GM12878 (cell line): Measurements from ENCODE around the gene ABCG1. TPM values are rescaled to one million over a fixed set of nuclear protein-coding genes. Genes with fewer than 3 reads are reported as not detected.

ENCODE experiments used
- ATAC-seq: fragments of 200-7000 bp; cut with Tn5 transposase; 3 replicates; pipeline ENCODE4 v1.9.1; 2020; ENCODE audit warnings: mild to moderate bottlenecking, moderate library complexity
- BruUV-seq: library from RNA; stranded (reverse); fragments of 400-500 nt; replicated peaks from 2 replicates; lab custom pipeline; 2021; lab: Mats Ljungman, UMichigan
- CTCF ChIA-PET: fragments of 300-600 bp; sonication (Branson Sonifier 250); formaldehyde crosslinking; extraction: SDS; loops from one replicate; lab custom pipeline; 2021; ENCODE audit warnings: inconsistent platforms; lab: Yijun Ruan, JAX
- POLR2A ChIA-PET: fragments of 350-600 bp; formaldehyde crosslinking; extraction: SDS; loops from one replicate; lab custom pipeline; 2021; ENCODE audit warnings: inconsistent platforms; lab: Charles Lee
- RAD21 ChIA-PET: fragments of 300-600 bp; sonication (Branson Sonifier 250); formaldehyde crosslinking; loops from one replicate; lab custom pipeline; 2023; ENCODE audit warnings: antibody characterized with exemption; ENCODE audit not compliant: unreplicated experiment; lab: Charles Lee
- SMC1A ChIA-PET: fragments of 300-600 bp; sonication (Branson Sonifier 250); formaldehyde crosslinking; loops from one replicate; lab custom pipeline; 2023; ENCODE audit not compliant: unreplicated experiment, uncharacterized antibody; lab: Charles Lee
- DNase-seq: peaks from one replicate; pipeline ENCODE4 v3.0.0-alpha.2; 2011; ENCODE audit warnings: low read depth, low spot score
- FAIRE-seq: peaks from 3 replicates; lab custom pipeline; 2011; peaks lifted over from hg19 to GRCh38; lab: Jason Lieb, UNC
- H2AFZ ChIP-seq: 2 replicates; pipeline ENCODE4 v1.6.0; 2011; ENCODE audit warnings: low read depth, low read length, control low read depth; ENCODE audit not compliant: control insufficient read depth
- H3K27ac ChIP-seq: 2 replicates; pipeline ENCODE4 v1.5.1; 2011; ENCODE audit warnings: control low read depth; ENCODE audit not compliant: control insufficient read depth, insufficient read depth
- H3K27me3 ChIP-seq, 2 experiments: replicated peaks in 1 of 2; 2 replicates each; pipeline versions ENCODE4 v1.6.0 to v1.6.1; 2011; ENCODE audit warnings: low read length in 1 of 2; ENCODE audit not compliant: control insufficient read depth in 2 of 2, insufficient read depth in 2 of 2
- H3K36me3 ChIP-seq, 2 experiments: 2 replicates each; pipeline ENCODE4 v1.5.1; 2011; ENCODE audit warnings: low read length in 1 of 2; ENCODE audit not compliant: control insufficient read depth in 2 of 2, insufficient read depth in 2 of 2
- H3K4me1 ChIP-seq: 2 replicates; pipeline ENCODE4 v1.6.1; 2011; ENCODE audit warnings: mild to moderate bottlenecking, low read length, moderate library complexity, mixed read lengths; ENCODE audit not compliant: control insufficient read depth, insufficient read depth
- H3K4me2 ChIP-seq: 2 replicates; pipeline ENCODE4 v1.6.0; 2011; ENCODE audit warnings: control low read depth; ENCODE audit not compliant: control insufficient read depth, insufficient read depth
- H3K4me3 ChIP-seq: fragments of 200-600 bp; sonication (generic); 2 replicates; pipeline ENCODE4 v1.5.1; 2016
- H3K79me2 ChIP-seq: 2 replicates; pipeline ENCODE4 v1.6.0; 2011; ENCODE audit warnings: low read length; ENCODE audit not compliant: control insufficient read depth, insufficient read depth
- H3K9ac ChIP-seq: 2 replicates; pipeline ENCODE4 v1.8.0; 2011; ENCODE audit warnings: low read length, control low read depth, mixed read lengths; ENCODE audit not compliant: control insufficient read depth, insufficient read depth
- H3K9me3 ChIP-seq: replicated peaks from 3 replicates; pipeline ENCODE4 v1.5.1; 2011; ENCODE audit warnings: mild to moderate bottlenecking, low read length; ENCODE audit not compliant: control insufficient read depth, insufficient read depth
- H4K20me1 ChIP-seq: 2 replicates; pipeline ENCODE4 v1.6.0; 2011; ENCODE audit not compliant: control insufficient read depth, insufficient read depth
- CBX3 ChIP-seq: fragments of 200-600 bp; sonication (generic); IDR thresholded peaks from 2 replicates; pipeline ENCODE4 v1.6.1; 2016; ENCODE audit warnings: low read depth, borderline replicate concordance
- DPF2 ChIP-seq: fragments of 450-650 bp; IDR thresholded peaks from 2 replicates; pipeline ENCODE4 v1.6.1; 2017; ENCODE audit warnings: mild to moderate bottlenecking
- HDAC6 ChIP-seq: fragments of 200-600 bp; sonication (generic); IDR thresholded peaks from one replicate; pipeline ENCODE4 v1.8.0; 2017; ENCODE audit warnings: antibody characterized with exemption; ENCODE audit not compliant: unreplicated experiment
- IRF4 ChIP-seq: IDR thresholded peaks from 2 replicates; pipeline ENCODE4 v1.6.1; 2011; ENCODE audit warnings: low read depth, low read length
- NBN ChIP-seq: fragments of 450-650 bp; IDR thresholded peaks from 2 replicates; pipeline ENCODE4 v1.6.1; 2016
- NFIC ChIP-seq: IDR thresholded peaks from 2 replicates; pipeline ENCODE4 v1.6.1; 2012; ENCODE audit warnings: low read depth, mild to moderate bottlenecking, inconsistent platforms, low read length, moderate library complexity
- NFXL1 ChIP-seq: fragments of 450-650 bp; IDR thresholded peaks from 2 replicates; pipeline ENCODE4 v1.6.1; 2017; ENCODE audit warnings: antibody characterized with exemption, mild to moderate bottlenecking, borderline replicate concordance
- SP1 ChIP-seq: IDR thresholded peaks from one replicate; pipeline ENCODE4 v1.6.1; 2011; ENCODE audit warnings: low read depth, low read length
- SREBF2 ChIP-seq: IDR thresholded peaks from 2 replicates; pipeline ENCODE4 v1.6.1; 2012; ENCODE audit warnings: mild to moderate bottlenecking, low read length
- STAT3 ChIP-seq: IDR thresholded peaks from 2 replicates; pipeline ENCODE4 v1.6.1; 2011; ENCODE audit warnings: low read depth, low read length, improper control_type of control experiment
- SUPT20H ChIP-seq: IDR thresholded peaks from 2 replicates; pipeline ENCODE4 v1.6.1; 2011; ENCODE audit warnings: low read depth, mild to moderate bottlenecking, low read length, moderate library complexity, borderline replicate concordance; ENCODE audit not compliant: control insufficient read depth
- TARDBP ChIP-seq: IDR thresholded peaks from 2 replicates; pipeline ENCODE4 v1.6.1; 2016; ENCODE audit warnings: borderline replicate concordance
- WGBS: methylation state at CpG from one replicate; pipeline ENCODE4 v1.1.6; 2016; ENCODE audit warnings: low lambda C conversion rate; ENCODE audit not compliant: insufficient replicate concordance, insufficient coverage; ENCODE audit errors: missing lambda C conversion rate; 5-methylcytosine and 5-hydroxymethylcytosine counted together
- in situ Hi-C: fragments of 300-500 bp; cut with MboI; formaldehyde crosslinking; loops from 9 replicates; pipeline ENCODE4 v1.14.3; 2018; ENCODE audit warnings: mixed read lengths
- intact Hi-C: fragments of 100-400 bp; cut with micrococcal nuclease; formaldehyde crosslinking; loops from one replicate; pipeline ENCODE4 v1.14.2; 2022; ENCODE audit not compliant: unreplicated experiment
- polyA plus RNA-seq, 11 experiments: library from polyadenylated mRNA; depleted of rRNA in 4 of 11; unstranded in 6 of 11; stranded (reverse) in 5 of 11; fragments of >200 nt; fragmentation: Nextera tagmentation in 4 of 11; fragmentation: Illumina TruSeq in 1 of 11; extraction: Ambion mirVana in 4 of 11; extraction: Trizol in 1 of 11; gene quantifications; 1 replicate in 1 of 11; 2 replicates in 10 of 11; pipeline versions ENCODE4 v1.2.1 to v1.2.3, GENCODE V29; 2011 to 2016; ENCODE audit warnings: inconsistent platforms in 2 of 11, missing spikeins in 2 of 11, low read depth in 1 of 11
- total RNA-seq, 4 experiments: library from RNA; depleted of rRNA in 3 of 4; stranded (reverse); fragments of >200 nt in 3 of 4; fragmentation: Illumina TruSeq in 1 of 4; extraction: Trizol in 1 of 4; gene quantifications; 2 replicates each; pipeline versions ENCODE4 v1.2.1 to v1.2.3, GENCODE V29; 2013 to 2021
- TF ChIP-seq, protein P1 (sequence below): IDR thresholded peaks from 2 replicates; pipeline ENCODE4 v1.6.1; 2011; ENCODE audit warnings: borderline replicate concordance, low read depth, mild to moderate bottlenecking, moderate library complexity, mixed read lengths, low read length; ENCODE audit not compliant: insufficient read depth; ENCODE audit errors: extremely low read length
- TF ChIP-seq, protein P2 (sequence below): fragments of 450-650 bp; IDR thresholded peaks from 2 replicates; pipeline ENCODE4 v1.6.1; 2014; ENCODE audit warnings: mild to moderate bottlenecking

The ABCG1 gene
- total and polyA plus RNA-seq, 10 of the 15 experiments (the other 5 are each of a cell fraction or from before 2014, with no cell fraction given): 0.59 to 19.3 (median 5.7) TPM

DNA sequence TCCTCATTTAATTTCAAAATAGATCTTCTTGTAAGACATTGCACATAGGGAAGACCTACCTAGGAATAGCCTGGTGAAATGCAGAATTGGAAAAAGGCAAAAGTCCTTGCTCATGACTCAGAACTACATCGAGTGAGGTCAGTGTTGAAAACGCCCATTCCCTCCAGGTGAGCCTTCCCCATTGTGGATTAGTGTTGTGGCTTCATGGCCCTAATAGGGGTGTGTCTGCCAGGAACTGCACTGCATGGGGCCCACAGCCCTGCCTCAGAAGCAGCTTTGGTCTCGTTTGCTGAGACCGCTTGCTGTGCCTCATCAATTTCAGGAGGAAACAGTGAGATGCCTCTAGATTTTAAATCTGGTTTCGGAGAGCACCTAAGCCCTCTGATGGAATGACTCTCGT, 79.3 kb downstream of the ABCG1 start:
- Histone ChIP-seq H3K36me3 (no peaks in the 10 kb centered on the region), H3K27ac (no peak overlapping the region), H3K4me1 (no peaks in the 10 kb centered on the region), H3K4me3 (no peak overlapping the region), H3K27me3 (no peaks in the 10 kb centered on the region; a peak in 1 of 4 replicates), H2AFZ (no peak overlapping the region), H3K4me2 (no peak overlapping the region), H4K20me1 (no peaks in the 10 kb centered on the region), H3K79me2 (no peaks in the 10 kb centered on the region), H3K9me3 (no peaks in the 10 kb centered on the region; the same call in 2 of the 3 replicates), H3K9ac (no peak overlapping the region)
- SMC1A ChIA-PET: interaction anchor here (1.0 to 1.6 kb wide), 2 partner anchors 12 to 46 kb away, joined by 3 to 7 read pairs; no protein-coding TSS in a partner anchor
- FAIRE-seq (no peak), DNase-seq (no peak), ATAC-seq (no peak; the same call in 2 of the 3 replicates)
- intact Hi-C loops: no loop called here
- POLR2A ChIA-PET: interaction anchor here (0.6 kb wide), 1 partner anchor 22 kb away, joined by 3 read pairs; no protein-coding TSS in a partner anchor
- BruUV-seq: no TSS peak
- WGBS: 35% methylated on average over 6 of the region's 6 CpGs
- in situ Hi-C loops: no loop called here
- CTCF ChIA-PET: interaction anchor here (0.7 kb wide), 2 partner anchors 35 to 152 kb away, joined by 3 read pairs; no protein-coding TSS in a partner anchor
- no peak for TF ChIP-seq IRF4
- no peak for TF ChIP-seq SREBF2
- no peak for TF ChIP-seq NFXL1
- no peak for TF ChIP-seq SUPT20H
- no peak for TF ChIP-seq NBN
- TF ChIP-seq DPF2: no peak
- TF ChIP-seq STAT3: no peak
- TF ChIP-seq, protein P1, sequence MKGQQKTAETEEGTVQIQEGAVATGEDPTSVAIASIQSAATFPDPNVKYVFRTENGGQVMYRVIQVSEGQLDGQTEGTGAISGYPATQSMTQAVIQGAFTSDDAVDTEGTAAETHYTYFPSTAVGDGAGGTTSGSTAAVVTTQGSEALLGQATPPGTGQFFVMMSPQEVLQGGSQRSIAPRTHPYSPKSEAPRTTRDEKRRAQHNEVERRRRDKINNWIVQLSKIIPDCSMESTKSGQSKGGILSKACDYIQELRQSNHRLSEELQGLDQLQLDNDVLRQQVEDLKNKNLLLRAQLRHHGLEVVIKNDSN: no peak
- TF ChIP-seq, protein P2, sequence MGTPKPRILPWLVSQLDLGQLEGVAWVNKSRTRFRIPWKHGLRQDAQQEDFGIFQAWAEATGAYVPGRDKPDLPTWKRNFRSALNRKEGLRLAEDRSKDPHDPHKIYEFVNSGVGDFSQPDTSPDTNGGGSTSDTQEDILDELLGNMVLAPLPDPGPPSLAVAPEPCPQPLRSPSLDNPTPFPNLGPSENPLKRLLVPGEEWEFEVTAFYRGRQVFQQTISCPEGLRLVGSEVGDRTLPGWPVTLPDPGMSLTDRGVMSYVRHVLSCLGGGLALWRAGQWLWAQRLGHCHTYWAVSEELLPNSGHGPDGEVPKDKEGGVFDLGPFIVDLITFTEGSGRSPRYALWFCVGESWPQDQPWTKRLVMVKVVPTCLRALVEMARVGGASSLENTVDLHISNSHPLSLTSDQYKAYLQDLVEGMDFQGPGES: no peak
- TF ChIP-seq TARDBP: no peak
- TF ChIP-seq SP1: no peak
- no peak for TF ChIP-seq CBX3
- TF ChIP-seq NFIC: no peak
- no peak for TF ChIP-seq HDAC6
- RAD21 ChIA-PET: interaction anchor here (1.6 to 1.7 kb wide), 2 partner anchors 13 kb away, joined by 4 to 5 read pairs; no protein-coding TSS in a partner anchor
